Erythroblast (primary cell): ENCODE measurements around the gene HSF2BP.
"Not testable (repeated sequence)": the region's sequence is repeated elsewhere in the genome, so short reads cannot be mapped to it uniquely, and the experiment has no call there.

Experiments used
- GATA1 ChIP-seq: IDR thresholded peaks from 2 replicates; pipeline ENCODE4 v1.6.1; 2011; ENCODE audit warnings: low read depth, mild to moderate bottlenecking, control low read depth, low read length, moderate library complexity
- POLR2A ChIP-seq: IDR thresholded peaks from 2 replicates; pipeline ENCODE4 v1.6.1; 2011; ENCODE audit warnings: mild to moderate bottlenecking, low read length

- not testable (repeated sequence) for TF ChIP-seq POLR2A, GATA1
These were observed 96.8 kb downstream of the HSF2BP start for GRCh38 chr21:43562451-43562850.
